Mammary epithelial cell (primary cell): ENCODE results near the gene PBOV1.

Experiments
- EZH2 ChIP-seq: IDR thresholded peaks from 2 replicates; pipeline ENCODE4 v1.6.1; 2012; ENCODE audit warnings: low read length, inconsistent platforms, borderline replicate concordance
- TF ChIP-seq, protein P1 (sequence below), 2 donors: IDR thresholded peaks in 1 of 2; conservative IDR thresholded peaks in 1 of 2; 2 replicates each; pipeline ENCODE4 v1.5.1; 2011 to 2012; ENCODE audit warnings: inconsistent platforms in 2 of 2, low read length in 2 of 2, mild to moderate bottlenecking in 2 of 2, control low read depth in 1 of 2, low read depth in 1 of 2; ENCODE audit not compliant: insufficient read depth in 1 of 2; ENCODE audit errors: extremely low read depth in 1 of 2

DNA sequence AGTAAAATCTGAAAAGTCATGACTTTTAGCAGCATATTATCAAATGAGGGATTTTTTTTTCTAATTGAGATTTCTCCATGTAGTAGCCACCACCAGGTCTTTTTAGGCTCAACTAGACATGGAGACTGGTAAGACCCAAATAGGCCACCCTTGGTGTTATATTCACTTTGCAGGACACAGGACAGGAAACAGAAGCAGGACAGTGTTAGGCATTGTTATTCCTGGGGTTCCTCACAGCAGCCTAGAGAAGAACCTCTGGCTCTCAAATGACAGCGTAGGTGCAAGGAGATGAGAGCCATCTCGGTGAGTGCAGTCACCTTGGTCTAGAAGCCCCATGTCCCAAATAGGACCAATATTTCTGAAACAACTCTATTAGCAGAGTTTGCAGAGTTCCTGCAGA lies 19.2 kb upstream of the PBOV1 start:
- TF ChIP-seq, protein P1, sequence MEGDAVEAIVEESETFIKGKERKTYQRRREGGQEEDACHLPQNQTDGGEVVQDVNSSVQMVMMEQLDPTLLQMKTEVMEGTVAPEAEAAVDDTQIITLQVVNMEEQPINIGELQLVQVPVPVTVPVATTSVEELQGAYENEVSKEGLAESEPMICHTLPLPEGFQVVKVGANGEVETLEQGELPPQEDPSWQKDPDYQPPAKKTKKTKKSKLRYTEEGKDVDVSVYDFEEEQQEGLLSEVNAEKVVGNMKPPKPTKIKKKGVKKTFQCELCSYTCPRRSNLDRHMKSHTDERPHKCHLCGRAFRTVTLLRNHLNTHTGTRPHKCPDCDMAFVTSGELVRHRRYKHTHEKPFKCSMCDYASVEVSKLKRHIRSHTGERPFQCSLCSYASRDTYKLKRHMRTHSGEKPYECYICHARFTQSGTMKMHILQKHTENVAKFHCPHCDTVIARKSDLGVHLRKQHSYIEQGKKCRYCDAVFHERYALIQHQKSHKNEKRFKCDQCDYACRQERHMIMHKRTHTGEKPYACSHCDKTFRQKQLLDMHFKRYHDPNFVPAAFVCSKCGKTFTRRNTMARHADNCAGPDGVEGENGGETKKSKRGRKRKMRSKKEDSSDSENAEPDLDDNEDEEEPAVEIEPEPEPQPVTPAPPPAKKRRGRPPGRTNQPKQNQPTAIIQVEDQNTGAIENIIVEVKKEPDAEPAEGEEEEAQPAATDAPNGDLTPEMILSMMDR (conservative IDR thresholded peaks at IDR 0.05 in 1 of 2, IDR thresholded peaks at IDR 0.05 in 1 of 2; ENCODE audit: extremely low read depth in 1 of 2, insufficient read depth in 1 of 2, low read depth in 1 of 2, low read length in 2 of 2), result no peak
- TF ChIP-seq EZH2, result no peak
